Adrenal gland (tissue), 12 donors: ENCODE data around the gene SLC45A2. TPM values are rescaled to one million over a fixed set of nuclear protein-coding genes. Genes with fewer than 3 reads are reported as not detected.

Experiments used
- DNase-seq, 7 donors: peaks; one replicate each; pipeline ENCODE4 v3.0.0-alpha.2; 2019 to 2020
- H3K27ac ChIP-seq, 5 donors: fragments of 200-600 bp; sonication (generic) in 4 of 5; 1 replicate in 3 of 5; 2 replicates in 2 of 5; pipeline versions ENCODE4 v1.5.1 to v1.8.0; 2016 to 2020; ENCODE audit warnings: mild to moderate bottlenecking in 1 of 5
- H3K27me3 ChIP-seq: fragments of 200-600 bp; 2 replicates; pipeline ENCODE4 v1.8.0; 2021
- H3K36me3 ChIP-seq, 2 donors: fragments of 200-600 bp; replicated peaks in 1 of 2; 1 replicate in 1 of 2; 2 replicates in 1 of 2; pipeline versions ENCODE4 v1.5.1 to v1.8.0; 2018 to 2022
- H3K4me1 ChIP-seq, 2 donors: fragments of 200-600 bp; replicated peaks in 1 of 2; 1 replicate in 1 of 2; 2 replicates in 1 of 2; pipeline versions ENCODE4 v1.5.1 to v1.8.0; 2018 to 2021
- H3K4me3 ChIP-seq, 4 donors: fragments of 200-600 bp; sonication (generic) in 3 of 4; one replicate each; pipeline ENCODE4 v1.5.1; 2016 to 2018
- H3K9me3 ChIP-seq, 3 donors: fragments of 200-600 bp; sonication (generic) in 1 of 3; replicated peaks in 1 of 3; 1 replicate in 2 of 3; 2 replicates in 1 of 3; pipeline versions ENCODE4 v1.5.1 to v1.8.0; 2016 to 2021
- CTCF ChIP-seq, 6 experiments: fragments of 450-650 bp in 4 of 6; fragments of 200-600 bp in 2 of 6; sonication (generic) in 1 of 6; IDR thresholded peaks; 1 replicate in 5 of 6; 2 replicates in 1 of 6; pipeline versions ENCODE4 v1.5.1 to v1.8.0; 2016 to 2021; ENCODE audit warnings: antibody characterized with exemption in 6 of 6, mild to moderate bottlenecking in 2 of 6, moderate library complexity in 1 of 6
- POLR2A ChIP-seq, 2 donors: fragments of 450-650 bp; IDR thresholded peaks; one replicate each; pipeline ENCODE4 v1.6.1; 2017; ENCODE audit warnings: antibody characterized with exemption in 2 of 2, mild to moderate bottlenecking in 2 of 2, moderate library complexity in 1 of 2
- WGBS, 4 donors: extraction: QIAGEN DNeasy Blood & Tissue Kit in 2 of 4; methylation state at CpG; one replicate each; pipeline versions ENCODE4 v1.1.5 to v1.1.7; 2013 to 2017; 5-methylcytosine and 5-hydroxymethylcytosine counted together
- intact Hi-C, 2 donors: fragments of 100-400 bp; cut with DNase I; formaldehyde crosslinking; loops; one replicate each; pipeline versions ENCODE4 v1.14.1 to v1.15.0; 2022 to 2023
- polyA plus RNA-seq, 3 donors: library from polyadenylated mRNA; stranded (reverse); fragments of 200-250 nt in 2 of 3; fragments of 350-450 nt in 1 of 3; fragmentation: Illumina TruSeq in 1 of 3; extraction: RNeasy Lipid Tissue Mini Kit (QIAGEN cat#74804) in 1 of 3; gene quantifications; one replicate each; pipeline ENCODE4 v1.2.3, GENCODE V29; 2013 to 2014
- small RNA-seq, 2 donors: library from RNA; depleted of rRNA; stranded (forward); fragments of <200 nt; gene quantifications; one replicate each; pipeline ENCODE3, GENCODE V24; 2016
- total RNA-seq, 9 donors: library from RNA; depleted of rRNA in 4 of 9; stranded (reverse); fragments of >200 nt in 4 of 9; fragments of 120-200 nt in 1 of 9; fragmentation: NEBNext Ultra II Directional in 1 of 9; extraction: Animal tissue kit (Norgen Biotek cat#: 25700) in 1 of 9; gene quantifications; one replicate each; pipeline versions ENCODE4 v1.1.0 to v1.2.4, GENCODE V29; 2013 to 2023
- donor health status: healthy with polysubstance abuse.
- donor health status: Bipolar disorder and iron deficiency.
- donor health status: DM: yes; HTN: yes; CAD: no.
- donor health status: DM: no; HTN: no; CAD: no.
- donor health status: DM: no; HTN: no; CAD: no.
- donor health status: DM: yes; HTN: yes; CAD: no.

The SLC45A2 gene
- total and polyA plus RNA-seq, 12 donors = 0.03 to 0.44 (median 0.16) TPM; not detected in 9

- Histone ChIP-seq H3K9me3 (peaks cover 0 to 10% (median 0%) of the 10 kb centered on the region in 3 donors), H3K27me3 (no peaks in the 10 kb centered on the region), H3K4me1 (no peaks in the 10 kb centered on the region), H3K36me3 (no peaks in the 10 kb centered on the region), H3K4me3 (no peak overlapping the region), H3K27ac (no peak overlapping the region)
- no peak for TF ChIP-seq CTCF (IDR thresholded peaks at IDR 0.05)
- no peak for TF ChIP-seq POLR2A (IDR thresholded peaks at IDR 0.05)
- 85 to 95% (median 86%) methylated on average over 2 of the region's 2 CpGs; no CpG with 5 or more reads in 1 of the 4 donors for WGBS, 4 donors
- intact Hi-C loops = no loop called here
- no peak for DNase-seq
Measured at GRCh38 chr5:33903118-33903517, 81.4 kb downstream of the SLC45A2 start.

GRCh38 chr5:33901156-33901555, 83.3 kb downstream of the SLC45A2 start:
- Histone ChIP-seq H3K4me1 (no peaks in the 10 kb centered on the region), H3K27me3 (no peaks in the 10 kb centered on the region), H3K36me3 (no peaks in the 10 kb centered on the region), H3K9me3 (peaks cover 0 to 6% (median 0%) of the 10 kb centered on the region in 3 donors), H3K4me3 (no peak overlapping the region), H3K27ac (no peak overlapping the region)
- TF ChIP-seq POLR2A (IDR thresholded peaks at IDR 0.05) = no peak
- TF ChIP-seq CTCF (IDR thresholded peaks at IDR 0.05) = no peak
- 61 to 70% (median 64%) methylated on average over 1 of the region's 1 CpG for WGBS, 4 donors
- no peak for DNase-seq
- intact Hi-C loops = no loop called here

Small RNA genes within 50 kb of the gene (small RNA-seq; reads per million reads assigned to genes)
- 0 reads per million in 2 donors for gene AC139783.1

Other genes with a start within 250 kb of the SLC45A2 start
- 10 to 100 TPM in 7 of 9 donors, 1 to 10 TPM in 2; 2.1 to 76.1 (median 18.2) TPM for gene ADAMTS12, start 92.7 kb downstream of the SLC45A2 start, total RNA-seq
- gene ADAMTS12, start 92.7 kb downstream of the SLC45A2 start, polyA plus RNA-seq = 1 to 10 TPM; 1.9 to 9.0 (median 5.1) TPM
- gene RXFP3, start 48.3 kb downstream of the SLC45A2 start, total RNA-seq = 1 to 10 TPM in 3 of 9 donors, under 1 TPM in 4, not detected in 2; 0.14 to 9.7 (median 0.65) TPM
- under 1 TPM in 1 of 3 donors, not detected in 2; 0.60 TPM for gene RXFP3, start 48.3 kb downstream of the SLC45A2 start, polyA plus RNA-seq
- 10 to 100 TPM; 17.3 to 46.5 (median 25.6) TPM for gene AMACR, start 23.4 kb upstream of the SLC45A2 start, total RNA-seq
- 10 to 100 TPM in 1 of 3 donors, 1 to 10 TPM in 2; 9.2 to 26.1 (median 9.6) TPM for gene AMACR, start 23.4 kb upstream of the SLC45A2 start, polyA plus RNA-seq
- 1 to 10 TPM in 6 of 9 donors, under 1 TPM in 3; 0.42 to 6.2 (median 1.6) TPM for gene C1QTNF3, start 58.5 kb upstream of the SLC45A2 start, total RNA-seq
- gene C1QTNF3, start 58.5 kb upstream of the SLC45A2 start, polyA plus RNA-seq = 10 to 100 TPM in 1 of 3 donors, 1 to 10 TPM in 2; 1.6 to 13.0 (median 5.9) TPM